Liver (tissue), 9 donors: Measurements from ENCODE around the gene TYRP1. TPM values are rescaled to one million over a fixed set of nuclear protein-coding genes. Genes with fewer than 3 reads are reported as not detected.

Experiments used
- DNase-seq: peaks from one replicate; pipeline ENCODE4 v3.0.0-alpha.2; 2017; ENCODE audit warnings: low spot score
- H3K27ac ChIP-seq, 2 donors: one replicate each; pipeline ENCODE4 v1.7.0; 2013; ENCODE audit warnings: inconsistent platforms in 2 of 2, low read length in 2 of 2, control low read depth in 1 of 2, low read depth in 1 of 2, mild to moderate bottlenecking in 1 of 2
- H3K27me3 ChIP-seq, 4 donors: one replicate each; pipeline versions ENCODE4 v1.6.1 to v1.7.0; 2013; ENCODE audit warnings: low read length in 3 of 4, inconsistent platforms in 1 of 4, mild to moderate bottlenecking in 1 of 4, moderate library complexity in 1 of 4; ENCODE audit not compliant: control insufficient read depth in 4 of 4, insufficient read depth in 4 of 4
- H3K36me3 ChIP-seq, 4 donors: one replicate each; pipeline versions ENCODE4 v1.6.1 to v1.7.0; 2013; ENCODE audit warnings: low read length in 3 of 4, mild to moderate bottlenecking in 3 of 4, low read depth in 1 of 4, moderate library complexity in 1 of 4; ENCODE audit not compliant: control insufficient read depth in 4 of 4, insufficient read depth in 3 of 4
- H3K4me1 ChIP-seq, 4 donors: one replicate each; pipeline versions ENCODE4 v1.6.1 to v1.7.0; 2013; ENCODE audit warnings: low read length in 3 of 4, mild to moderate bottlenecking in 3 of 4, moderate library complexity in 1 of 4; ENCODE audit not compliant: control insufficient read depth in 4 of 4, insufficient read depth in 4 of 4
- H3K4me3 ChIP-seq, 3 donors: one replicate each; pipeline versions ENCODE4 v1.6.1 to v1.7.0; 2013; ENCODE audit warnings: low read length in 3 of 3, control low read depth in 1 of 3, low read depth in 1 of 3, mild to moderate bottlenecking in 1 of 3
- H3K9ac ChIP-seq, 2 donors: one replicate each; pipeline ENCODE4 v1.7.0; 2013; ENCODE audit warnings: low read length in 2 of 2, mild to moderate bottlenecking in 2 of 2, moderate library complexity in 2 of 2, control low read depth in 1 of 2, low read depth in 1 of 2
- H3K9me3 ChIP-seq, 4 donors: one replicate each; pipeline versions ENCODE4 v1.6.1 to v1.7.0; 2013; ENCODE audit warnings: low read length in 3 of 4; ENCODE audit not compliant: control insufficient read depth in 4 of 4
- CTCF ChIP-seq: fragments of 150-350 bp; IDR thresholded peaks from 2 replicates; pipeline ENCODE4 v1.5.1; 2017; ENCODE audit warnings: improper control_type of control experiment, low read depth, low read length; ENCODE audit not compliant: missing input control
- FOXA1 ChIP-seq: IDR thresholded peaks from 2 replicates; pipeline ENCODE4 v1.6.1; 2016; ENCODE audit warnings: antibody characterized with exemption
- GABPA ChIP-seq, 2 donors: IDR thresholded peaks in 1 of 2; conservative IDR thresholded peaks in 1 of 2; 2 replicates each; pipeline ENCODE4 v1.6.1; 2016; ENCODE audit warnings: antibody characterized with exemption in 2 of 2, mild to moderate bottlenecking in 1 of 2, moderate library complexity in 1 of 2
- HNF4A ChIP-seq, 2 donors: conservative IDR thresholded peaks; 2 replicates each; pipeline ENCODE4 v1.6.1; 2016; ENCODE audit warnings: antibody characterized with exemption in 2 of 2, mild to moderate bottlenecking in 2 of 2
- HNF4G ChIP-seq: IDR thresholded peaks from 2 replicates; pipeline ENCODE4 v1.6.1; 2016; ENCODE audit warnings: antibody characterized with exemption
- JUND ChIP-seq, 2 donors: IDR thresholded peaks; 2 replicates each; pipeline ENCODE4 v1.6.1; 2016; ENCODE audit warnings: antibody characterized with exemption in 2 of 2
- MAX ChIP-seq: IDR thresholded peaks from 2 replicates; pipeline ENCODE4 v1.6.1; 2016; ENCODE audit warnings: antibody characterized with exemption
- NR2F2 ChIP-seq: IDR thresholded peaks from 2 replicates; pipeline ENCODE4 v1.6.1; 2016; ENCODE audit warnings: antibody characterized with exemption
- RAD21 ChIP-seq, 2 donors: IDR thresholded peaks; 2 replicates each; pipeline ENCODE4 v1.6.1; 2016; ENCODE audit warnings: antibody characterized with exemption in 2 of 2, mild to moderate bottlenecking in 2 of 2
- RXRA ChIP-seq, 2 donors: IDR thresholded peaks; 2 replicates each; pipeline ENCODE4 v1.6.1; 2017 to 2018; ENCODE audit warnings: antibody characterized with exemption in 2 of 2, mild to moderate bottlenecking in 1 of 2
- SP1 ChIP-seq: IDR thresholded peaks from 2 replicates; pipeline ENCODE4 v1.6.1; 2018; ENCODE audit warnings: antibody characterized with exemption, mild to moderate bottlenecking
- TAF1 ChIP-seq: conservative IDR thresholded peaks from 2 replicates; pipeline ENCODE4 v1.6.1; 2016; ENCODE audit warnings: antibody characterized with exemption, mild to moderate bottlenecking
- YY1 ChIP-seq: IDR thresholded peaks from 2 replicates; pipeline ENCODE4 v1.6.1; 2016; ENCODE audit warnings: antibody characterized with exemption, mild to moderate bottlenecking
- ZBTB33 ChIP-seq: IDR thresholded peaks from 2 replicates; pipeline ENCODE4 v1.6.1; 2016; ENCODE audit warnings: antibody characterized with exemption
- WGBS: extraction: QIAGEN DNeasy Blood & Tissue Kit; methylation state at CpG from one replicate; pipeline ENCODE4 v1.1.7; 2013; 5-methylcytosine and 5-hydroxymethylcytosine counted together
- polyA plus RNA-seq, 2 donors: library from polyadenylated mRNA; stranded (reverse) in 1 of 2; unstranded in 1 of 2; fragments of 200-250 nt in 1 of 2; fragments of >200 nt in 1 of 2; fragmentation: Nextera tagmentation in 1 of 2; extraction: Ambion mirVana in 1 of 2; gene quantifications; one replicate each; pipeline versions ENCODE4 v1.2.1 to v1.2.3, GENCODE V29; 2013 to 2015
- total RNA-seq, 2 donors: library from RNA; depleted of rRNA; stranded (reverse); fragments of >200 nt; gene quantifications; one replicate each; pipeline ENCODE4 v1.2.3, GENCODE V29; 2014
- TF ChIP-seq, protein P1 (sequence below): IDR thresholded peaks from 2 replicates; pipeline ENCODE4 v1.6.1; 2016; ENCODE audit warnings: antibody characterized with exemption
- TF ChIP-seq, protein P2 (sequence below): IDR thresholded peaks from 2 replicates; pipeline ENCODE4 v1.6.1; 2016; ENCODE audit warnings: antibody characterized with exemption, mild to moderate bottlenecking
- donor health status: healthy.
- donor health status: healthy.
- donor health status: healthy.
- donor health status: healthy.
- donor health status: healthy.

Gene TYRP1
- total and polyA plus RNA-seq, 4 donors, result 0.17 TPM; not detected in 3

- peak in 1 of 2 donors; percentile 19 for TF ChIP-seq GABPA (IDR thresholded peaks at IDR 0.05 in 1 of 2, conservative IDR thresholded peaks at IDR 0.05 in 1 of 2)
- no peak for TF ChIP-seq MAX
- Histone ChIP-seq H3K4me3 (no peak overlapping the region), H3K36me3 (no peaks in the 10 kb centered on the region), H3K9me3 (no peaks in the 10 kb centered on the region), H3K4me1 (no peaks in the 10 kb centered on the region), H3K27ac (no peak overlapping the region), H3K9ac (no peak overlapping the region), H3K27me3 (peaks cover 0 to 3% (median 0%) of the 10 kb centered on the region in 4 donors)
- no peak for DNase-seq
Measured at GRCh38 chr9:12701126-12701525, 7.9 kb downstream of the TYRP1 start.

DNA sequence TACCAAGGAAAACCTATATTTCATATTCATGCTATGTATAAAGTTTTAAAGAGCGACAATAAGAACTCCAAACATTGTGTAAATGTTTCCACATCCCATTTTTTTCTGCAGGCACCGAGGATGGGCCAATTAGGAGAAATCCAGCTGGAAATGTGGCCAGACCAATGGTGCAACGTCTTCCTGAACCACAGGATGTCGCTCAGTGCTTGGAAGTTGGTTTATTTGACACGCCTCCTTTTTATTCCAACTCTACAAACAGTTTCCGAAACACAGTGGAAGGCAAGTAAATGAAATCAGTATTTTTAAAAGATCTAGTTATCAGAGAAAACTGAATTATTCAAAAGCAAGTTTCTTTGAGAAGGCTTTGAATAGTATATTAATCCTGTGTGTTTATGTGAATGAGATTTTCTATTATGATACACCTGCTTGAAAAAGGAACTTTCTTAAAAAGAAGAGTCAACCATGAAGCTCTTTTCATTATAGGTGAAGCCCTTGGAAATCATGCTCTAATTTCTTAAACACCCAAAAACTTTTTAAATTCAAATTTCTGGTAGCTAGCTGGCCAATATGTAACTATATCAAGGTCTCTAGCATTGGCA lies 9.1 kb downstream of the TYRP1 start:
- no peaks in the 10 kb centered on the region for H3K36me3 ChIP-seq
- H3K4me3 ChIP-seq, result no peak overlapping the region
- no peaks in the 10 kb centered on the region for H3K27me3 ChIP-seq
- no peak overlapping the region for H3K27ac ChIP-seq
- no peak overlapping the region for H3K9ac ChIP-seq
- no peak for DNase-seq
- WGBS, result 15% methylated on average over 6 of the region's 6 CpGs
- TF ChIP-seq HNF4A (conservative IDR thresholded peaks at IDR 0.05) (no peak), HNF4G (no peak), ZBTB33 (no peak), RAD21 (IDR thresholded peaks at IDR 0.05) (peak; percentile 85 to 86), YY1 (no peak), RXRA (IDR thresholded peaks at IDR 0.05) (no peak), GABPA (IDR thresholded peaks at IDR 0.05 in 1 of 2, conservative IDR thresholded peaks at IDR 0.05 in 1 of 2) (no peak), CTCF (peak; percentile 62), JUND (IDR thresholded peaks at IDR 0.05) (no peak)
- TF ChIP-seq, protein P1, sequence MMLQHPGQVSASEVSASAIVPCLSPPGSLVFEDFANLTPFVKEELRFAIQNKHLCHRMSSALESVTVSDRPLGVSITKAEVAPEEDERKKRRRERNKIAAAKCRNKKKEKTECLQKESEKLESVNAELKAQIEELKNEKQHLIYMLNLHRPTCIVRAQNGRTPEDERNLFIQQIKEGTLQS, result no peak
- H3K4me1 ChIP-seq, result no peaks in the 10 kb centered on the region
- no peaks in the 10 kb centered on the region for H3K9me3 ChIP-seq

GRCh38 chr9:12703996-12704395 lies 10.8 kb downstream of the TYRP1 start:
- no peak overlapping the region for H3K27ac ChIP-seq
- H3K9ac ChIP-seq, result no peak overlapping the region
- no peaks in the 10 kb centered on the region for H3K36me3 ChIP-seq
- DNase-seq, result no peak
- no peaks in the 10 kb centered on the region for H3K4me1 ChIP-seq
- no peaks in the 10 kb centered on the region for H3K9me3 ChIP-seq
- 38% methylated on average over 1 of the region's 1 CpG for WGBS
- TF ChIP-seq SP1, result no peak
- no peak for TF ChIP-seq GABPA (IDR thresholded peaks at IDR 0.05 in 1 of 2, conservative IDR thresholded peaks at IDR 0.05 in 1 of 2)
- no peak for TF ChIP-seq FOXA1
- no peak for TF ChIP-seq MAX
- no peak for TF ChIP-seq YY1
- TF ChIP-seq, protein P2, sequence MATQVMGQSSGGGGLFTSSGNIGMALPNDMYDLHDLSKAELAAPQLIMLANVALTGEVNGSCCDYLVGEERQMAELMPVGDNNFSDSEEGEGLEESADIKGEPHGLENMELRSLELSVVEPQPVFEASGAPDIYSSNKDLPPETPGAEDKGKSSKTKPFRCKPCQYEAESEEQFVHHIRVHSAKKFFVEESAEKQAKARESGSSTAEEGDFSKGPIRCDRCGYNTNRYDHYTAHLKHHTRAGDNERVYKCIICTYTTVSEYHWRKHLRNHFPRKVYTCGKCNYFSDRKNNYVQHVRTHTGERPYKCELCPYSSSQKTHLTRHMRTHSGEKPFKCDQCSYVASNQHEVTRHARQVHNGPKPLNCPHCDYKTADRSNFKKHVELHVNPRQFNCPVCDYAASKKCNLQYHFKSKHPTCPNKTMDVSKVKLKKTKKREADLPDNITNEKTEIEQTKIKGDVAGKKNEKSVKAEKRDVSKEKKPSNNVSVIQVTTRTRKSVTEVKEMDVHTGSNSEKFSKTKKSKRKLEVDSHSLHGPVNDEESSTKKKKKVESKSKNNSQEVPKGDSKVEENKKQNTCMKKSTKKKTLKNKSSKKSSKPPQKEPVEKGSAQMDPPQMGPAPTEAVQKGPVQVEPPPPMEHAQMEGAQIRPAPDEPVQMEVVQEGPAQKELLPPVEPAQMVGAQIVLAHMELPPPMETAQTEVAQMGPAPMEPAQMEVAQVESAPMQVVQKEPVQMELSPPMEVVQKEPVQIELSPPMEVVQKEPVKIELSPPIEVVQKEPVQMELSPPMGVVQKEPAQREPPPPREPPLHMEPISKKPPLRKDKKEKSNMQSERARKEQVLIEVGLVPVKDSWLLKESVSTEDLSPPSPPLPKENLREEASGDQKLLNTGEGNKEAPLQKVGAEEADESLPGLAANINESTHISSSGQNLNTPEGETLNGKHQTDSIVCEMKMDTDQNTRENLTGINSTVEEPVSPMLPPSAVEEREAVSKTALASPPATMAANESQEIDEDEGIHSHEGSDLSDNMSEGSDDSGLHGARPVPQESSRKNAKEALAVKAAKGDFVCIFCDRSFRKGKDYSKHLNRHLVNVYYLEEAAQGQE, result no peak
- no peak for TF ChIP-seq NR2F2
- TF ChIP-seq HNF4G, result no peak
- TF ChIP-seq TAF1, result no peak
- TF ChIP-seq, protein P1, result no peak
- H3K4me3 ChIP-seq, result no peak overlapping the region
- H3K27me3 ChIP-seq, result no peaks in the 10 kb centered on the region
